Occipital lobe (tissue), 2 donors: Measurements from ENCODE around the gene SCAF1. TPM values are rescaled to one million over a fixed set of nuclear protein-coding genes. Genes with fewer than 3 reads are reported as not detected.
A peak's percentile ranks its signal among the peaks of the same experiment; 100 is the strongest.

Experiments
- DNase-seq: peaks from one replicate; lab custom pipeline; 2025; lab: John Stamatoyannopoulos, UW
- total RNA-seq: library from RNA; depleted of rRNA; stranded (reverse); fragments of >200 nt; gene quantifications from one replicate; pipeline ENCODE4 v1.2.3, GENCODE V29; 2014

SCAF1 gene
- total RNA-seq, 1 donor from 2014 or later, result 11.5 TPM

- DNase-seq, result no peak
These were observed 4.0 kb downstream of the SCAF1 start for GRCh38 chr19:49645995-49646394.

- no peak for DNase-seq
These were observed 4.6 kb downstream of the SCAF1 start for GRCh38 chr19:49646586-49646985.

- no peak for DNase-seq
These were observed 9.2 kb downstream of the SCAF1 start for GRCh38 chr19:49651029-49651819.

- no peak for DNase-seq
These were observed 10.0 kb downstream of the SCAF1 start for GRCh38 chr19:49651820-49652550.

GRCh38 chr19:49652551-49653465 lies 10.8 kb downstream of the SCAF1 start:
- DNase-seq, result no peak

GRCh38 chr19:49653466-49653806 lies 11.4 kb downstream of the SCAF1 start:
- no peak for DNase-seq

- no peak for DNase-seq
These were observed 12.6 kb downstream of the SCAF1 start for GRCh38 chr19:49654581-49654980.

GRCh38 chr19:49655570-49656455 lies 13.8 kb downstream of the SCAF1 start:
- DNase-seq, result no peak

GRCh38 chr19:49656456-49657109 lies 14.6 kb downstream of the SCAF1 start:
- no peak for DNase-seq

- DNase-seq, result no peak
These were observed 15.6 kb downstream of the SCAF1 start for GRCh38 chr19:49657493-49658138.

- no peak for DNase-seq
These were observed 16.1 kb downstream of the SCAF1 start for GRCh38 chr19:49658139-49658517.

GRCh38 chr19:49658566-49659442 lies 16.8 kb downstream of the SCAF1 start:
- DNase-seq, result no peak

- DNase-seq, result no peak
These were observed 18.4 kb downstream of the SCAF1 start for GRCh38 chr19:49660338-49660961.

GRCh38 chr19:49662011-49662410 lies 20.0 kb downstream of the SCAF1 start:
- no peak for DNase-seq

GRCh38 chr19:49663224-49663623 lies 21.2 kb downstream of the SCAF1 start:
- no peak for DNase-seq

- peak; percentile 87 for DNase-seq
These were observed 22.4 kb downstream of the SCAF1 start for GRCh38 chr19:49664171-49665035.

GRCh38 chr19:49665036-49665350 lies 23.0 kb downstream of the SCAF1 start:
- DNase-seq, result no peak
